MM.1S (cell line): ENCODE data around the gene KSR1.

ENCODE experiments used
- DNase-seq: peaks from one replicate; pipeline ENCODE4 v3.0.0-alpha.2; 2015
- H2AFZ ChIP-seq: fragments of 300-600 bp; sonication (generic); 2 replicates; pipeline ENCODE4 v1.6.0; 2016; ENCODE audit warnings: antibody characterized with exemption, low read length
- H3F3A ChIP-seq: fragments of 300-600 bp; sonication (generic); 2 replicates; pipeline ENCODE4 v1.6.1; 2016; ENCODE audit warnings: mild to moderate bottlenecking, antibody characterized with exemption, low read length, moderate library complexity, mixed read lengths; ENCODE audit not compliant: insufficient read depth
- H3K27ac ChIP-seq: fragments of 300-600 bp; sonication (generic); 2 replicates; pipeline ENCODE4 v1.5.1; 2016; ENCODE audit warnings: mild to moderate bottlenecking, low read length
- H3K27me3 ChIP-seq: fragments of 300-600 bp; sonication (generic); replicated peaks from 2 replicates; pipeline ENCODE4 v1.6.0; 2016; ENCODE audit warnings: low read length; ENCODE audit not compliant: insufficient read depth
- H3K36me3 ChIP-seq: fragments of 300-600 bp; sonication (generic); replicated peaks from 2 replicates; pipeline ENCODE4 v1.6.1; 2016; ENCODE audit warnings: mild to moderate bottlenecking, low read length, mixed read lengths; ENCODE audit not compliant: insufficient read depth
- H3K4me1 ChIP-seq: fragments of 300-600 bp; sonication (generic); 2 replicates; pipeline ENCODE4 v1.6.1; 2016; ENCODE audit warnings: low read length, mixed read lengths
- H3K4me2 ChIP-seq: fragments of 300-600 bp; sonication (generic); 2 replicates; pipeline ENCODE4 v1.6.0; 2016; ENCODE audit warnings: low read depth, low read length
- H3K4me3 ChIP-seq: fragments of 300-600 bp; sonication (generic); 2 replicates; pipeline ENCODE4 v1.5.1; 2016; ENCODE audit warnings: low read length, mixed read lengths
- H3K79me2 ChIP-seq: fragments of 300-600 bp; sonication (generic); 2 replicates; pipeline ENCODE4 v1.6.1; 2016; ENCODE audit warnings: mixed run types, low read length, mixed read lengths
- H3K9ac ChIP-seq: fragments of 300-600 bp; sonication (generic); 2 replicates; pipeline ENCODE4 v1.6.1; 2016; ENCODE audit warnings: low read length, mixed read lengths
- H3K9me2 ChIP-seq: fragments of 300-600 bp; sonication (generic); replicated peaks from 2 replicates; pipeline ENCODE4 v1.6.1; 2016; ENCODE audit warnings: mild to moderate bottlenecking, low read length, mixed read lengths; ENCODE audit not compliant: insufficient read depth
- H3K9me3 ChIP-seq: fragments of 300-600 bp; sonication (generic); replicated peaks from 2 replicates; pipeline ENCODE4 v1.6.1; 2016; ENCODE audit warnings: mild to moderate bottlenecking, low read length, mixed read lengths; ENCODE audit not compliant: insufficient read depth
- H4K20me1 ChIP-seq: fragments of 300-600 bp; sonication (generic); 2 replicates; pipeline ENCODE4 v1.6.1; 2016; ENCODE audit warnings: mild to moderate bottlenecking, low read length, moderate library complexity, mixed read lengths; ENCODE audit not compliant: insufficient read depth
- EZH2 ChIP-seq: fragments of 300-600 bp; sonication (generic); optimal IDR thresholded peaks from 2 replicates; pipeline ENCODE3; 2017; ENCODE audit warnings: low read depth, mild to moderate bottlenecking, antibody characterized with exemption, low read length, mixed read lengths
- EZH2phosphoT487 ChIP-seq: fragments of 300-600 bp; sonication (generic); IDR thresholded peaks from 2 replicates; pipeline ENCODE4 v1.6.1; 2018; ENCODE audit warnings: antibody characterized with exemption, low read length
- TF ChIP-seq, protein P1 (sequence below): fragments of 300-600 bp; sonication (generic); IDR thresholded peaks from 2 replicates; pipeline ENCODE4 v1.5.1; 2016; ENCODE audit warnings: antibody characterized with exemption, low read length, mixed read lengths

KSR1 gene

DNA sequence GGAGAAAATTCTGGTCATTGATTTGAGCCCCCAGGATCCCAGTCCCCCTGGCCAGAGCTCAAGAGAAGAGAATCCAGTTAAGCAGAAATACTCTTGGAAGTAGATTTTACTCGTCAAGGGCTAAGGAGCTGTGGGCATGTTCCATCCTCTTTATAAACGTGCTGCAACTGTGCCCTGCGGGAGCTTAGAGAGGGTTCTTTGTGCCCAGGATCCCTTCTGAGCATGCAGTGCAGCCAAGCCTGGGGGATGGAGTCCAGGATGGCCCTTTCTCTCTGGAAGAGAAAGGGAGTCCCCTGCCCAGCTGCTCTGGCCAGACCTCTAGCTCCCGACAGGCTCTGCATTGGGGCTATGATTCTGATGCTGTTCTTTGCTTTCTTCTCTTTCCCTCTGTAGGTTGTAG is 165.3 kb downstream of the KSR1 start:
- Histone ChIP-seq H3K9me3 (no peaks in the 10 kb centered on the region), H3K4me2 (no peak overlapping the region), H3K27ac (no peak overlapping the region), H3K4me3 (no peak overlapping the region), H3K79me2 (no peaks in the 10 kb centered on the region), H4K20me1 (no peaks in the 10 kb centered on the region), H3K9ac (no peak overlapping the region), H3K36me3 (no peaks in the 10 kb centered on the region), H3K27me3 (no peaks in the 10 kb centered on the region), H3K9me2 (no peaks in the 10 kb centered on the region), H2AFZ (no peak overlapping the region), H3K4me1 (no peaks in the 10 kb centered on the region), H3F3A (no peaks in the 10 kb centered on the region)
- TF ChIP-seq EZH2 (no peak), EZH2phosphoT487 (no peak)
- TF ChIP-seq, protein P1, sequence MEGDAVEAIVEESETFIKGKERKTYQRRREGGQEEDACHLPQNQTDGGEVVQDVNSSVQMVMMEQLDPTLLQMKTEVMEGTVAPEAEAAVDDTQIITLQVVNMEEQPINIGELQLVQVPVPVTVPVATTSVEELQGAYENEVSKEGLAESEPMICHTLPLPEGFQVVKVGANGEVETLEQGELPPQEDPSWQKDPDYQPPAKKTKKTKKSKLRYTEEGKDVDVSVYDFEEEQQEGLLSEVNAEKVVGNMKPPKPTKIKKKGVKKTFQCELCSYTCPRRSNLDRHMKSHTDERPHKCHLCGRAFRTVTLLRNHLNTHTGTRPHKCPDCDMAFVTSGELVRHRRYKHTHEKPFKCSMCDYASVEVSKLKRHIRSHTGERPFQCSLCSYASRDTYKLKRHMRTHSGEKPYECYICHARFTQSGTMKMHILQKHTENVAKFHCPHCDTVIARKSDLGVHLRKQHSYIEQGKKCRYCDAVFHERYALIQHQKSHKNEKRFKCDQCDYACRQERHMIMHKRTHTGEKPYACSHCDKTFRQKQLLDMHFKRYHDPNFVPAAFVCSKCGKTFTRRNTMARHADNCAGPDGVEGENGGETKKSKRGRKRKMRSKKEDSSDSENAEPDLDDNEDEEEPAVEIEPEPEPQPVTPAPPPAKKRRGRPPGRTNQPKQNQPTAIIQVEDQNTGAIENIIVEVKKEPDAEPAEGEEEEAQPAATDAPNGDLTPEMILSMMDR = no peak
- no peak for DNase-seq

DNA sequence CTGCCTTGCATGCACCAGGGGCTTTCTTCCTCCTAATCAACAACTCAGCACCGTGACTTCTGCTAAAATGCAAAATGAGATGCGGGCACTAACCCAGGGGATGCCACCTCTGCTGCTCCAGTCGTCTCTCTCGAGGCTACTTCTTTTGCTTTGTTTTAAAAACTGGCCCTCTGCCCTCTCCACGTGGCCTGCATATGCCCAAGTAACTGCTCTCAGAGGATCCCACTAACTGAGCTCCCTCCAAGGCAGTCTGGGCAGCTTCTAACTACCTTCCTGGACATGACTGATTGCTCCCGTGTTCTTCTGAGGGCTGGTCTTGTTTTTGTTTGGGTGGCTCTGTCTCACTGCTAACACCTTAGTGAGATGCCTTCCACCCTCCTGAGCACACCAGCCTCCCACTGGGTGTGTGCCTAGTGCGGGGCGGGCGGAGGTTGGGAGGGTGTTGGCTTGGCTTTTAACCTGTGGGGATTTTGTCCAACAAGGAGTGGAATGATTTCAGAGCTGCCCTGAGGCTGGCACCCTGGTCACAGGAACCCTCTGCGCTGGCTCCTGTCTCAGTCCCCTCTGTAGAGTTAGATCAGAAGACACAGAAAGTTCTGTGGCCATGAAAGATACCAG is 165.8 kb downstream of the KSR1 start:
- no peak overlapping the region for H3K4me3 ChIP-seq
- no peaks in the 10 kb centered on the region for H4K20me1 ChIP-seq
- no peak overlapping the region for H3K9ac ChIP-seq
- no peak for DNase-seq
- H3F3A ChIP-seq = no peaks in the 10 kb centered on the region
- no peak overlapping the region for H3K4me2 ChIP-seq
- H3K36me3 ChIP-seq = no peaks in the 10 kb centered on the region
- no peaks in the 10 kb centered on the region for H3K9me2 ChIP-seq
- no peak overlapping the region for H3K27ac ChIP-seq
- TF ChIP-seq EZH2 (no peak), EZH2phosphoT487 (no peak)
- TF ChIP-seq, protein P1 = no peak
- H3K9me3 ChIP-seq = no peaks in the 10 kb centered on the region
- no peaks in the 10 kb centered on the region for H3K27me3 ChIP-seq
- H2AFZ ChIP-seq = no peak overlapping the region
- H3K4me1 ChIP-seq = no peaks in the 10 kb centered on the region
- no peaks in the 10 kb centered on the region for H3K79me2 ChIP-seq

DNA sequence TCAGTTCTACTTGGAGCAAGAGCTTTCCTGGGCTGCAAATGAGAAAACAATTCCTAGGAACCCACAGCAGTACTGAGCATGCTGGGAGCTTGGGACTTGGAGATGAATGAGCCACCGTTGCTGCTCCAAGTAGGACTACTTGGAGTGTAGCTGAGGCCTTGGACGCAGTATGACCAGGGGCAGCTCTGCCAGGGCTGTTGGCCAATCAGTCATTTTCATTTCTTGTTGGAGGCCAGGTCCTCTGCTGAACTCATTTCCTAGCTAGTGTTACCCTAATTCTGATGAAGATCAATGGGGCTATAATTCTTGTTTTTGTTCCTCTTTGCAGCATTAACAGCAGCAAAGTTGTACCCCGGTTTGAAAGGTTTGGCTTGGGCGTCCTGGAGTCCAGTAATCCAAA is 166.7 kb downstream of the KSR1 start:
- Histone ChIP-seq H3K9me3 (no peaks in the 10 kb centered on the region), H4K20me1 (no peaks in the 10 kb centered on the region), H3K4me3 (no peak overlapping the region), H3K36me3 (no peaks in the 10 kb centered on the region), H3K27ac (no peak overlapping the region), H3K9me2 (no peaks in the 10 kb centered on the region), H3F3A (no peaks in the 10 kb centered on the region), H2AFZ (no peak overlapping the region), H3K27me3 (no peaks in the 10 kb centered on the region), H3K4me2 (no peak overlapping the region), H3K79me2 (no peaks in the 10 kb centered on the region), H3K4me1 (no peaks in the 10 kb centered on the region), H3K9ac (no peak overlapping the region)
- TF ChIP-seq EZH2phosphoT487 = no peak
- TF ChIP-seq, protein P1 = no peak
- TF ChIP-seq EZH2 = no peak
- DNase-seq = no peak
